ENCODE data around the gene ZNF592.

DNA sequence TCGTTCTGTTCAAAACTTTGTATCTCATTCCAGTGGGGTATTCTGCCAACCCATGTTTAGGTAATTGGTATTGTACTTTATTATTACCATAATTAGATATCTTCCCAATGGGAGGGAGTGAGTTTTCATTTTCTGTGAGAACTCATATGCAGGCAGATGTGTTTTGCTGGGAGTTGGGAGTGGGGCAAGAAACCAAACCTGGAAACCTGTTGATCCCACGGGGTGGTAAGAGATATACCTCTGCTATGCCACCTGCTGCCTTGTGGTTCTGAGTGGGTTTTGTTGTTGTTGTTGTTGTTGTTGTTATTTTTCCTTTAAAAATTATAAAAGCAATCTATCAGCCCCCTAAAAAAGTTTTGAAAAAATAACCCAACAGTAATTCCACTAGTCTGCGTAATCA lies 32.1 kb downstream of the ZNF592 start:
- TF ChIP-seq, protein P1, sequence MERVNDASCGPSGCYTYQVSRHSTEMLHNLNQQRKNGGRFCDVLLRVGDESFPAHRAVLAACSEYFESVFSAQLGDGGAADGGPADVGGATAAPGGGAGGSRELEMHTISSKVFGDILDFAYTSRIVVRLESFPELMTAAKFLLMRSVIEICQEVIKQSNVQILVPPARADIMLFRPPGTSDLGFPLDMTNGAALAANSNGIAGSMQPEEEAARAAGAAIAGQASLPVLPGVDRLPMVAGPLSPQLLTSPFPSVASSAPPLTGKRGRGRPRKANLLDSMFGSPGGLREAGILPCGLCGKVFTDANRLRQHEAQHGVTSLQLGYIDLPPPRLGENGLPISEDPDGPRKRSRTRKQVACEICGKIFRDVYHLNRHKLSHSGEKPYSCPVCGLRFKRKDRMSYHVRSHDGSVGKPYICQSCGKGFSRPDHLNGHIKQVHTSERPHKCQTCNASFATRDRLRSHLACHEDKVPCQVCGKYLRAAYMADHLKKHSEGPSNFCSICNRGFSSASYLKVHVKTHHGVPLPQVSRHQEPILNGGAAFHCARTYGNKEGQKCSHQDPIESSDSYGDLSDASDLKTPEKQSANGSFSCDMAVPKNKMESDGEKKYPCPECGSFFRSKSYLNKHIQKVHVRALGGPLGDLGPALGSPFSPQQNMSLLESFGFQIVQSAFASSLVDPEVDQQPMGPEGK (CRISPR knock-in tag; IDR thresholded peaks at IDR 0.05; ENCODE audit: borderline replicate concordance): no peak
- TF ChIP-seq ARNTL (CRISPR knock-in tag; IDR thresholded peaks at IDR 0.05; ENCODE audit: borderline replicate concordance, low read depth): no peak
